Caco-2 (cell line): ENCODE data around the gene ACER1. TPM values are rescaled to one million over a fixed set of nuclear protein-coding genes. Genes with fewer than 3 reads are reported as not detected.
"Not testable (repeated sequence)": the region's sequence is repeated elsewhere in the genome, so short reads cannot be mapped to it uniquely, and the experiment has no call there.

Experiments
- BruUV-seq: library from RNA; stranded (reverse); fragments of 400-500 nt; replicated peaks from 2 replicates; lab custom pipeline; 2021; lab: Mats Ljungman, UMichigan
- CTCF ChIA-PET: fragments of 300-600 bp; sonication (Branson Sonifier 250); formaldehyde crosslinking; loops from one replicate; lab custom pipeline; 2022; ENCODE audit warnings: antibody characterized with exemption; lab: Charles Lee
- POLR2A ChIA-PET: fragments of 300-600 bp; sonication (Branson Sonifier 250); formaldehyde crosslinking; loops from one replicate; lab custom pipeline; 2022; ENCODE audit warnings: antibody characterized with exemption; lab: Charles Lee
- DNase-seq, 2 experiments: peaks; one replicate each; pipeline versions ENCODE4 v3.0.0 to v3.0.0-alpha.2; 2020 to 2022
- H3K27me3 ChIP-seq: replicated peaks from 2 replicates; pipeline ENCODE4 v1.6.0; 2011; ENCODE audit warnings: low read length; ENCODE audit not compliant: control insufficient read depth, insufficient read depth
- H3K36me3 ChIP-seq: 2 replicates; pipeline ENCODE4 v1.5.1; 2011; ENCODE audit warnings: low read length; ENCODE audit not compliant: control insufficient read depth, insufficient read depth
- H3K4me1 ChIP-seq: fragments of 250-450 bp; sonication (Bioruptor Pico); 2 replicates; pipeline ENCODE4 v1.5.1; 2020; ENCODE audit warnings: mild to moderate bottlenecking
- H3K4me3 ChIP-seq: 2 replicates; pipeline ENCODE4 v1.5.1; 2011; ENCODE audit warnings: low read depth, mild to moderate bottlenecking, control low read depth, low read length
- H3K9me3 ChIP-seq: fragments of 250-450 bp; sonication (Bioruptor Pico); 2 replicates; pipeline ENCODE4 v1.5.1; 2020; ENCODE audit warnings: mild to moderate bottlenecking, moderate library complexity
- H3K27ac Mint-ChIP-seq: one replicate; pipeline ENCODE4 v1.8.0; 2022; ENCODE audit warnings: mixed read lengths; ENCODE audit not compliant: unreplicated experiment
- H3K27me3 Mint-ChIP-seq: one replicate; pipeline ENCODE4 v1.8.0; 2022; ENCODE audit warnings: mixed read lengths; ENCODE audit not compliant: insufficient read depth, unreplicated experiment
- H3K36me3 Mint-ChIP-seq: one replicate; pipeline ENCODE4 v1.8.0; 2022; ENCODE audit warnings: mild to moderate bottlenecking, mixed read lengths; ENCODE audit not compliant: insufficient read depth, unreplicated experiment
- H3K4me1 Mint-ChIP-seq: one replicate; pipeline ENCODE4 v1.8.0; 2022; ENCODE audit warnings: low read depth, mixed read lengths; ENCODE audit not compliant: unreplicated experiment
- H3K4me3 Mint-ChIP-seq: one replicate; pipeline ENCODE4 v1.8.0; 2022; ENCODE audit warnings: mild to moderate bottlenecking, moderate library complexity, mixed read lengths; ENCODE audit not compliant: unreplicated experiment
- H3K9me3 Mint-ChIP-seq: one replicate; pipeline ENCODE4 v1.8.0; 2022; ENCODE audit warnings: mixed read lengths; ENCODE audit not compliant: unreplicated experiment
- CTCF ChIP-seq, 2 experiments: fragments of 200-600 bp in 1 of 2; IDR thresholded peaks; 1 replicate in 1 of 2; 2 replicates in 1 of 2; pipeline versions ENCODE4 v1.5.1 to v1.8.0; 2011 to 2022; ENCODE audit warnings: antibody characterized with exemption in 1 of 2, control low read depth in 1 of 2, inconsistent platforms in 1 of 2, low read depth in 1 of 2, low read length in 1 of 2, mild to moderate bottlenecking in 1 of 2, moderate library complexity in 1 of 2; ENCODE audit not compliant: insufficient read depth in 1 of 2, severe bottlenecking in 1 of 2, unreplicated experiment in 1 of 2
- intact Hi-C: fragments of 100-400 bp; cut with micrococcal nuclease; formaldehyde crosslinking; loops from one replicate; pipeline ENCODE4 v1.10.0; 2022; ENCODE audit not compliant: unreplicated experiment
- total RNA-seq: library from RNA; stranded (reverse); gene quantifications from 2 replicates; pipeline ENCODE4 v1.2.3, GENCODE V29; 2022

Gene ACER1
- total RNA-seq, 1 experiment from 2014 or later: not detected

GRCh38 chr19:6318772-6319171 is 14.6 kb downstream of the ACER1 start:
- Histone ChIP-seq H3K4me1 (no peaks in the 10 kb centered on the region), H3K9me3 (0 out of 2 replicates have a peak, but pooled peaks cover under 1% of the 10 kb centered on the region), H3K4me3 (no peak overlapping the region), H3K27me3 (no peaks in the 10 kb centered on the region), H3K36me3 (no peaks in the 10 kb centered on the region)
- Mint-ChIP-seq H3K36me3 (no peaks in the 10 kb centered on the region), H3K4me3 (no peak overlapping the region), H3K4me1 (no peaks in the 10 kb centered on the region), H3K27me3 (no peaks in the 10 kb centered on the region), H3K9me3 (peaks cover 7% of the 10 kb centered on the region), H3K27ac (no peak overlapping the region)
- intact Hi-C loops: no loop called here
- no TSS peak for BruUV-seq
- no peak for TF ChIP-seq CTCF (IDR thresholded peaks at IDR 0.05; ENCODE audit: insufficient read depth in 1 of 2, low read depth in 1 of 2, low read length in 1 of 2, severe bottlenecking in 1 of 2, unreplicated experiment in 1 of 2)
- ChIA-PET POLR2A (no interaction called here), CTCF (no interaction called here)
- DNase-seq: no peak

- BruUV-seq, H3K36me3 Mint-ChIP-seq, H3K4me1 Mint-ChIP-seq, H3K27me3 Mint-ChIP-seq, H3K36me3 ChIP-seq, H3K27ac Mint-ChIP-seq, H3K4me3 ChIP-seq, H3K4me3 Mint-ChIP-seq, DNase-seq, CTCF ChIA-PET, intact Hi-C loops, H3K9me3 ChIP-seq, H3K27me3 ChIP-seq, H3K9me3 Mint-ChIP-seq, H3K4me1 ChIP-seq, POLR2A ChIA-PET: not testable (repeated sequence)
Observed at GRCh38 chr19:6315646-6316045, 17.8 kb downstream of the ACER1 start.

- POLR2A ChIA-PET: interaction anchor here (0.6 kb wide), 1 partner anchor 564 kb away, joined by 6 read pairs; no protein-coding TSS in a partner anchor
- Mint-ChIP-seq H3K36me3 (no peaks in the 10 kb centered on the region), H3K9me3 (no peaks in the 10 kb centered on the region)
Observed at GRCh38 chr19:6313398-6313969, 19.9 kb downstream of the ACER1 start.

More at GRCh38 chr19:6313398-6313969, 19.9 kb downstream of the ACER1 start:
- Histone ChIP-seq H3K27me3 (no peaks in the 10 kb centered on the region), H3K4me1 (no peaks in the 10 kb centered on the region), H3K36me3 (no peaks in the 10 kb centered on the region), H3K4me3 (no peak overlapping the region), H3K9me3 (0 out of 2 replicates have a peak, but pooled peaks cover 4% of the 10 kb centered on the region)
- Mint-ChIP-seq H3K27ac (no peak overlapping the region), H3K27me3 (peaks cover 7% of the 10 kb centered on the region), H3K4me1 (no peaks in the 10 kb centered on the region), H3K4me3 (no peak overlapping the region)
- intact Hi-C loops: no loop called here
- CTCF ChIA-PET: interaction anchor here (0.6 kb wide), 1 partner anchor 52 kb away, joined by 4 read pairs; no protein-coding TSS in a partner anchor
- no peak for DNase-seq
- no TSS peak for BruUV-seq
- TF ChIP-seq CTCF (IDR thresholded peaks at IDR 0.05; ENCODE audit: insufficient read depth in 1 of 2, low read depth in 1 of 2, low read length in 1 of 2, severe bottlenecking in 1 of 2, unreplicated experiment in 1 of 2): no peak
